GM12878 (cell line): ENCODE data around the gene SBF2. TPM values are rescaled to one million over a fixed set of nuclear protein-coding genes. Genes with fewer than 3 reads are reported as not detected.
A peak's percentile ranks its signal among the peaks of the same experiment; 100 is the strongest.

Experiments used
- ATAC-seq: fragments of 200-7000 bp; cut with Tn5 transposase; 3 replicates; pipeline ENCODE4 v1.9.1; 2020; ENCODE audit warnings: mild to moderate bottlenecking, moderate library complexity
- BruUV-seq: library from RNA; stranded (reverse); fragments of 400-500 nt; replicated peaks from 2 replicates; lab custom pipeline; 2021; lab: Mats Ljungman, UMichigan
- CTCF ChIA-PET: fragments of 300-600 bp; sonication (Branson Sonifier 250); formaldehyde crosslinking; extraction: SDS; loops from one replicate; lab custom pipeline; 2021; ENCODE audit warnings: inconsistent platforms; lab: Yijun Ruan, JAX
- POLR2A ChIA-PET: fragments of 350-600 bp; formaldehyde crosslinking; extraction: SDS; loops from one replicate; lab custom pipeline; 2021; ENCODE audit warnings: inconsistent platforms; lab: Charles Lee
- RAD21 ChIA-PET: fragments of 300-600 bp; sonication (Branson Sonifier 250); formaldehyde crosslinking; loops from one replicate; lab custom pipeline; 2023; ENCODE audit warnings: antibody characterized with exemption; ENCODE audit not compliant: unreplicated experiment; lab: Charles Lee
- SMC1A ChIA-PET: fragments of 300-600 bp; sonication (Branson Sonifier 250); formaldehyde crosslinking; loops from one replicate; lab custom pipeline; 2023; ENCODE audit not compliant: unreplicated experiment, uncharacterized antibody; lab: Charles Lee
- DNase-seq: peaks from one replicate; pipeline ENCODE4 v3.0.0-alpha.2; 2011; ENCODE audit warnings: low read depth, low spot score
- FAIRE-seq: peaks from 3 replicates; lab custom pipeline; 2011; peaks lifted over from hg19 to GRCh38; lab: Jason Lieb, UNC
- H2AFZ ChIP-seq: 2 replicates; pipeline ENCODE4 v1.6.0; 2011; ENCODE audit warnings: low read depth, low read length, control low read depth; ENCODE audit not compliant: control insufficient read depth
- H3K27ac ChIP-seq: 2 replicates; pipeline ENCODE4 v1.5.1; 2011; ENCODE audit warnings: control low read depth; ENCODE audit not compliant: control insufficient read depth, insufficient read depth
- H3K27me3 ChIP-seq, 2 experiments: replicated peaks in 1 of 2; 2 replicates each; pipeline versions ENCODE4 v1.6.0 to v1.6.1; 2011; ENCODE audit warnings: low read length in 1 of 2; ENCODE audit not compliant: control insufficient read depth in 2 of 2, insufficient read depth in 2 of 2
- H3K36me3 ChIP-seq, 2 experiments: 2 replicates each; pipeline ENCODE4 v1.5.1; 2011; ENCODE audit warnings: low read length in 1 of 2; ENCODE audit not compliant: control insufficient read depth in 2 of 2, insufficient read depth in 2 of 2
- H3K4me1 ChIP-seq: 2 replicates; pipeline ENCODE4 v1.6.1; 2011; ENCODE audit warnings: mild to moderate bottlenecking, low read length, moderate library complexity, mixed read lengths; ENCODE audit not compliant: control insufficient read depth, insufficient read depth
- H3K4me2 ChIP-seq: 2 replicates; pipeline ENCODE4 v1.6.0; 2011; ENCODE audit warnings: control low read depth; ENCODE audit not compliant: control insufficient read depth, insufficient read depth
- H3K4me3 ChIP-seq: fragments of 200-600 bp; sonication (generic); 2 replicates; pipeline ENCODE4 v1.5.1; 2016
- H3K79me2 ChIP-seq: 2 replicates; pipeline ENCODE4 v1.6.0; 2011; ENCODE audit warnings: low read length; ENCODE audit not compliant: control insufficient read depth, insufficient read depth
- H3K9ac ChIP-seq: 2 replicates; pipeline ENCODE4 v1.8.0; 2011; ENCODE audit warnings: low read length, control low read depth, mixed read lengths; ENCODE audit not compliant: control insufficient read depth, insufficient read depth
- H3K9me3 ChIP-seq: replicated peaks from 3 replicates; pipeline ENCODE4 v1.5.1; 2011; ENCODE audit warnings: mild to moderate bottlenecking, low read length; ENCODE audit not compliant: control insufficient read depth, insufficient read depth
- H4K20me1 ChIP-seq: 2 replicates; pipeline ENCODE4 v1.6.0; 2011; ENCODE audit not compliant: control insufficient read depth, insufficient read depth
- CTCF ChIP-seq, 3 experiments: IDR thresholded peaks in 2 of 3; conservative IDR thresholded peaks in 1 of 3; 2 replicates each; pipeline ENCODE4 v1.5.1; 2011; ENCODE audit warnings: low read depth in 3 of 3, low read length in 3 of 3, mild to moderate bottlenecking in 3 of 3, control low read depth in 2 of 3, moderate library complexity in 2 of 3, inconsistent platforms in 1 of 3, mixed read lengths in 1 of 3; ENCODE audit not compliant: control insufficient read depth in 2 of 3, insufficient read depth in 1 of 3; ENCODE audit errors: extremely low read depth in 1 of 3
- GATAD2B ChIP-seq: fragments of 450-650 bp; conservative IDR thresholded peaks from 2 replicates; pipeline ENCODE4 v1.6.1; 2017; ENCODE audit warnings: low read depth, mild to moderate bottlenecking, moderate library complexity
- MEF2B ChIP-seq: fragments of 450-650 bp; IDR thresholded peaks from 2 replicates; pipeline ENCODE4 v1.6.1; 2018; ENCODE audit warnings: mild to moderate bottlenecking, moderate library complexity; ENCODE audit not compliant: partially characterized antibody, poor library complexity, severe bottlenecking
- MYC ChIP-seq: IDR thresholded peaks from 2 replicates; pipeline ENCODE4 v1.6.1; 2011; ENCODE audit warnings: mild to moderate bottlenecking, low read length, moderate library complexity, inconsistent platforms; ENCODE audit not compliant: insufficient read depth, insufficient replicate concordance, insufficient read length, severe bottlenecking
- NFIC ChIP-seq: IDR thresholded peaks from 2 replicates; pipeline ENCODE4 v1.6.1; 2012; ENCODE audit warnings: low read depth, mild to moderate bottlenecking, inconsistent platforms, low read length, moderate library complexity
- POLR2AphosphoS2 ChIP-seq: IDR thresholded peaks from 2 replicates; pipeline ENCODE4 v1.6.1; 2011; ENCODE audit warnings: low read depth, mild to moderate bottlenecking, low read length, improper control_type of control experiment, moderate library complexity
- RUNX3 ChIP-seq: IDR thresholded peaks from 2 replicates; pipeline ENCODE4 v1.6.1; 2012; ENCODE audit warnings: low read length, inconsistent platforms
- TAF1 ChIP-seq: IDR thresholded peaks from 2 replicates; pipeline ENCODE4 v1.6.1; 2011; ENCODE audit warnings: mild to moderate bottlenecking, low read depth, low read length, borderline replicate concordance
- TCF12 ChIP-seq: IDR thresholded peaks from 2 replicates; pipeline ENCODE4 v1.6.1; 2011; ENCODE audit warnings: low read depth, mild to moderate bottlenecking, low read length
- TCF3 ChIP-seq: IDR thresholded peaks from 2 replicates; pipeline ENCODE4 v1.6.1; 2012; ENCODE audit warnings: low read depth, mild to moderate bottlenecking, low read length, borderline replicate concordance; ENCODE audit not compliant: insufficient read depth
- ZBTB33 ChIP-seq: fragments of 450-650 bp; IDR thresholded peaks from 2 replicates; pipeline ENCODE4 v1.6.1; 2017; ENCODE audit warnings: mild to moderate bottlenecking
- ZNF217 ChIP-seq: fragments of 450-650 bp; IDR thresholded peaks from 2 replicates; pipeline ENCODE4 v1.6.1; 2017; ENCODE audit warnings: antibody characterized with exemption, mild to moderate bottlenecking
- ZNF592 ChIP-seq: fragments of 450-650 bp; IDR thresholded peaks from 2 replicates; pipeline ENCODE4 v1.6.1; 2017; ENCODE audit warnings: mild to moderate bottlenecking, moderate library complexity
- WGBS: methylation state at CpG from one replicate; pipeline ENCODE4 v1.1.6; 2016; ENCODE audit warnings: low lambda C conversion rate; ENCODE audit not compliant: insufficient replicate concordance, insufficient coverage; ENCODE audit errors: missing lambda C conversion rate; 5-methylcytosine and 5-hydroxymethylcytosine counted together
- in situ Hi-C: fragments of 300-500 bp; cut with MboI; formaldehyde crosslinking; loops from 9 replicates; pipeline ENCODE4 v1.14.3; 2018; ENCODE audit warnings: mixed read lengths
- intact Hi-C: fragments of 100-400 bp; cut with micrococcal nuclease; formaldehyde crosslinking; loops from one replicate; pipeline ENCODE4 v1.14.2; 2022; ENCODE audit not compliant: unreplicated experiment
- polyA plus RNA-seq, 11 experiments: library from polyadenylated mRNA; depleted of rRNA in 4 of 11; unstranded in 6 of 11; stranded (reverse) in 5 of 11; fragments of >200 nt; fragmentation: Nextera tagmentation in 4 of 11; fragmentation: Illumina TruSeq in 1 of 11; extraction: Ambion mirVana in 4 of 11; extraction: Trizol in 1 of 11; gene quantifications; 1 replicate in 1 of 11; 2 replicates in 10 of 11; pipeline versions ENCODE4 v1.2.1 to v1.2.3, GENCODE V29; 2011 to 2016; ENCODE audit warnings: inconsistent platforms in 2 of 11, missing spikeins in 2 of 11, low read depth in 1 of 11
- total RNA-seq, 4 experiments: library from RNA; depleted of rRNA in 3 of 4; stranded (reverse); fragments of >200 nt in 3 of 4; fragmentation: Illumina TruSeq in 1 of 4; extraction: Trizol in 1 of 4; gene quantifications; 2 replicates each; pipeline versions ENCODE4 v1.2.1 to v1.2.3, GENCODE V29; 2013 to 2021

SBF2 gene
- total and polyA plus RNA-seq, 10 of the 15 experiments (the other 5 are each of a cell fraction or from before 2014, with no cell fraction given), result 0.24 to 2.3 (median 1.1) TPM

GRCh38 chr11:10304495-10305261 lies 10.7 kb upstream of the SBF2 start, which contains the start of gene ADM:
Gene ADM (plus strand): TSS chr11:10305073. CDS start chr11:10305701, 628 bp downstream.
- ChIA-PET CTCF (interaction anchor here (0.8 to 4.5 kb wide), 13 partner anchors 9 to 546 kb away, joined by 3 to 48 read pairs (median 4); no protein-coding TSS in a partner anchor), SMC1A (interaction anchor here (0.6 to 3.3 kb wide), 15 partner anchors 9 to 727 kb away, joined by 3 to 13 read pairs (median 4); no protein-coding TSS in a partner anchor), POLR2A (interaction anchor here (0.6 to 1.4 kb wide), 4 partner anchors 10 to 142 kb away, joined by 3 to 6 read pairs (median 4); no protein-coding TSS in a partner anchor), RAD21 (interaction anchor here (0.6 to 2.7 kb wide), 7 partner anchors 9 to 383 kb away, joined by 3 to 10 read pairs (median 4); no protein-coding TSS in a partner anchor)
- FAIRE-seq (no peak), ATAC-seq (peak; percentile 30), DNase-seq (no peak)
- in situ Hi-C loops (loop anchor here (10.0 kb wide), 1 partner anchor 690 kb away; no protein-coding TSS in a partner anchor), intact Hi-C loops (loop anchor here (10.0 kb wide), 1 partner anchor 690 kb away; no protein-coding TSS in a partner anchor)
- BruUV-seq, result no TSS peak
- WGBS, result 7% methylated on average over 40 of the region's 48 CpGs
- Histone ChIP-seq H3K27me3 (peaks cover 35 to 47% of the 10 kb centered on the region in 2 experiments), H3K4me2 (peak within 1 kb of the TSS; percentile 88), H3K4me3 (peak within 1 kb of the TSS; percentile 47), H2AFZ (no peak within 1 kb of the TSS; the same call in 1 of the 2 replicates), H3K4me1 (peaks cover 41% of the 10 kb centered on the region), H3K9me3 (no peaks in the 10 kb centered on the region; the same call in 2 of the 3 replicates), H3K27ac (no peak within 1 kb of the TSS), H3K36me3 (no peaks in the 10 kb centered on the region), H3K9ac (no peak within 1 kb of the TSS), H3K79me2 (no peaks in the 10 kb centered on the region), H4K20me1 (no peaks in the 10 kb centered on the region)
- no peak for TF ChIP-seq ZNF592
- TF ChIP-seq POLR2AphosphoS2, result peak; percentile 74; the same call in 1 of the 2 replicates
- no peak for TF ChIP-seq MEF2B
- no peak for TF ChIP-seq NFIC
- TF ChIP-seq TCF12, result peak; percentile 75; the same call in 1 of the 2 replicates
- 0 out of 2 replicates have a peak, but pooled peaks have one; percentile 34 for TF ChIP-seq RUNX3
- TF ChIP-seq TCF3, result no peak
- TF ChIP-seq TAF1, result peak; percentile 46; the same call in 1 of the 2 replicates
- no peak for TF ChIP-seq ZBTB33
- TF ChIP-seq GATAD2B, result peak; percentile 31; the same call in 1 of the 2 replicates
- no peak for TF ChIP-seq ZNF217
- TF ChIP-seq CTCF (IDR thresholded peaks at IDR 0.05 in 2 of 3, conservative IDR thresholded peaks at IDR 0.05 in 1 of 3; ENCODE audit: control insufficient read depth in 2 of 3, extremely low read depth in 1 of 3, insufficient read depth in 1 of 3, low read depth in 3 of 3, low read length in 3 of 3), result peak; percentile 18 to 37 (median 27); a peak in 3 of 6 replicates
- TF ChIP-seq MYC, result no peak
